Stimulated activated CD4-positive, alpha-beta T cell treated with anti-CD3 and anti-CD28 coated beads, Interleukin-12 subunit alpha, Interleukin-12 subunit beta, amount 100 ng/mL, for 48 hours (primary cell): ENCODE data around the gene SFXN1.

Experiments
- DNase-seq, 3 donors: peaks; one replicate each; pipeline ENCODE4 v3.0.0-alpha.2; 2020; ENCODE audit warnings: low read depth in 2 of 3, low spot score in 1 of 3

SFXN1 gene

DNA sequence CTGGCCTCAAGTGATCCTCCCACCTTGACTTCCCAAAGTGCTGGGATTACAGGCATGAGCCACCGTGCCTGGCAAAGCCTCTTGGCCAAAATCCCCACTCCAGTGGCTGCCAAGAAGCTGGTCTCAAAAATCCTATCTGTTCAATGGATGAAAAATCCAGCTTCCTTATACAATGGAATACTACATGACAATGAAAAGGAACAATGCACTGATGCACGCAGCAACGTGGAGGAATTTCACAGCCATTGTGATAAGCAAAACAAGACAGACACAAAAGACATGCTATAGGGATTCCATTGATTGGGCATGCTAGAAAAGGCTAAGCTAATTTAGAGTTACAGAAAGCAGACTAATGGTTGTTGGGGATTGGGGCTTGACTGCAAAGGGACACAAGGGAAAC lies 13.1 kb upstream of the SFXN1 start:
- DNase-seq, result no peak

DNA sequence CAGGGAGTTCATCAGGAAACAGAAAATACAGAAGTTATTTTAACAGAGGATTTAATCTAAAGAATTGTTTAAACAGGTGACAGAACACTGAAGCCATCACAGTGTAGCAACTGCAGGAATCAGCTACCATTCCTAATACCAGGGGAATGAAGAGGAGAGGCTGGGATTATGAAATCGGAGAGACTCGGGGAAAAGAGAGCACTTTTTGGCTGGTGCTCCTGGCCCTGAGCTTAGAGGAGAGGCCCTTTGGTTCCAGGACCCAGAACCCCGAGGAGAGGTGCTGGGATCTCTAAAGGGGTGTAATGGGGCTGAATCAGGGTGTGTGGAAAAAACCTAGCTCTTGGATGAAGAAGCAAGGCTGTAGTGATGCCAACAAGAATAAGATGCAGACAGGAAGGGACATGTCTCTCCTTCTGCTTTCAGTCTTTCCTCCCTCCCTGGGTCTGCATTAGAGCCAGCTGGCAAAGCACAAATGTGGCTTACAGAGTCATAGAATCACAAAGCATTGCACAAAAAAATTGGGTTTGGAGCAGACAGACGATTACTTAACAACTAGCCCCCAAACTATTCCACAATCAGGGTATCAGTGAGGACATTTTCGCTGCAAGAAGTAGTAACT lies 11.6 kb upstream of the SFXN1 start:
- DNase-seq, result no peak

DNA sequence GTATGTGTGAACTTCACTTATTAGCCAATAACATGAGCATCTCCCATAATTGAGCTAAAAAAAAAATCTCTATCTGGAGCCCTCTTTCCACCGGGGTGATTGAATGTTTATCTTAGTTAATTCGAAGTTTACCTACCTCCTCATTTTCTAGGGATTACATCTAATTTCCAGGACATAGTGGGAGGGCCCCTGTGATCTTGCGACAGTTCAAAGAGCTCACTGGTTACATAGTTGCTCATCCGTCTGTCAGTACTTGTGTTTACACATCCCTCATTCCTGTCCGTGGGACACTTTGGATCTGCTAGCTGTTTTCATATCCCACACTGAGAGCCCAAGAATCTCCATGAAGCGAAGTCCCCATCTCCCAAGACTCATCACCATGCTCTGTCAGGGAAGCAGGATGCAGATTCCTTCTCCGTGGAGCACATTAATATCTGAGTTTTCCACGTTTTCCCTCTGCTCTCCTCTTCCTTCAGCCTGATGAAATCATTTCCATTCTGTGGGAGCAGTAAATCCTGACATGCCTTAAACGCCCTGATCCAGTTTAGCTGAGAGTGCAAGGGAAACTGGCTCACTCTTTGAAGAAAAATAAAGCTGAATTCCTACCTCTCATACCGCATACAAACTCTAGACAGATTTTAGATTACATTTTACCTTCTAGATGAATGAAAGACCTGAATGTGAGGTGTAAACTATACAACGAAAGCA lies 10.2 kb upstream of the SFXN1 start:
- DNase-seq, result no peak

DNA sequence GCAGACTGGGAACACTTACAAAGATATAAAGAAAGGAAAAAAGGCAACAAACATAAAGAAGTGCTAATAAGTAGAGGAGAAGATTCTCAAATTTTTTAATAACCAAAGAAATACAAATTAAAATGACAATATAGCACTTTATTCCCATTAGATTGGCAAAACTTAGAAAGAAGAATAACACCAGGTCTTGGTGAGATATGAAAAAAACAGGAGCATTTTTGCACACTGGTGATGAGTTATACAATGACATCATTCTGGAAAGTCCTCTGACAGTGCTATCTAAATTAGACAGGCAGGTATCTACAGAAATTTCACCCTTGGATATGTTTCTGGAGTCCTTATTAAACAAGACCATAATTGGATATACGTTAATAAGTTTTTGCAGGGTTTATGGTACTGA lies 9.5 kb upstream of the SFXN1 start:
- no peak for DNase-seq

DNA sequence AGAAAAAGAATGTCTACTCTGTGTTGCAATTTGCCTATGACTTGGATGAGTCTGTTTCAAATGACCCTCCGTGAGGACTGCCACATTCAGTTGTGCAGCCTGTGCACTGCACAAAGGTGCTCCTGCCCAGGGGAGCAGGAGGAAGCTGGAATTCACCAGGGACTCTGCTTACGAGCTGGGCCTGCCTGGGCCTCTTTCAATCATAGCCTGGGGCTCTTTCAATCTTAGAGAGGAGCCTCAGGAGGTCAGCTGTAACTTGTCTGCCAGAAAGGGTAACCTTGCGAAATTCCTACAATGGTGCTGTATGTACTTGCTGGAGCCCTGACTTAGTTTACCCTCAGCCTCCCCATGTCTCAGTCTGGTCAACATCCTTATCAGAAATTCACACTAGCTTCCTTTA lies 8.4 kb upstream of the SFXN1 start:
- DNase-seq, result no peak

GRCh38 chr5:175470781-175471180 lies 7.6 kb upstream of the SFXN1 start:
- DNase-seq, result no peak

- DNase-seq, result no peak
These were observed 7.2 kb upstream of the SFXN1 start for GRCh38 chr5:175471196-175471595.

- DNase-seq, result peak; percentile 29 to 48 (median 36)
These were observed 6.7 kb upstream of the SFXN1 start for GRCh38 chr5:175471628-175472027.

DNA sequence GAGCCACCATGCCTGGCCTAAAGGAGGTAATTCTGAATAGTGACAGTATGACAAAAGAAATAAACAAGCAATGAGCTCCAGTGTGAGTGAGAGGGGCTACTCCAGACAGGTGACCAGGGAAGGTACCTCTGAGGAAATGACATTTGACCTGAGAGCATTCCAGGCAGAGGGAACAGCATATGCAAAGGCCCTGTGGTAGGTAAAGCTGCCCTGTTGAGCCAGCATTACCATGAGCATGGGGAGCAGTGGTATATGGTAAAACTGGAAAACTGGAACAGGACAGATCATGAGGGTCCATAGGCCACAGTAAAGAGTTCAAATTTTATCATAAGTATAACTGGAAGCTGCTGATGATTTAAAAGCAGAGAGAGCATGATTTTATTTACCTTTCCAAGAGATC lies 6.0 kb upstream of the SFXN1 start:
- DNase-seq, result no peak

GRCh38 chr5:175475248-175475647 lies 3.1 kb upstream of the SFXN1 start:
- DNase-seq, result no peak

DNA sequence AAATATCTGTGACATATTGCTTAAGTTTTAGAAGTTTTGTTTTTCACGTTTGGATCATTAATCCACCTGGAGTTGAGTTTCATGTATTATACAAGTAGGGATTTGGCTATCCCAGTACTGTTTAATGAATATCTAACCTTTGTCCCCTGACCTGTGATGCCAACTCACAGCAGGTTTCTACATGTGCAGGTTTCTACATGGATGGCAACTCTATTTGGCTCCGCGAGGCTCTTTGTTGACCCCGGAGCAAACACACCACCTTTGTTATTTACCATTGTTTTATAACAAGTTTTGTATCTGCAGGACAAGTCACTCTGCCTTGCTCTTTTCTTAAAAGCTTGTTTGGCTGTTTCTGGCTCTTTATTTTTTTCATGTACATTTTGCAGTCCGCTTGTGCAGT lies 920 bp upstream of the SFXN1 start:
- no peak for DNase-seq

GRCh38 chr5:175478008-175478383 lies 364 bp upstream of the SFXN1 start:
- DNase-seq, result no peak

- no peak for DNase-seq
These were observed 943 bp downstream of the SFXN1 start for GRCh38 chr5:175479125-175479881.

DNA sequence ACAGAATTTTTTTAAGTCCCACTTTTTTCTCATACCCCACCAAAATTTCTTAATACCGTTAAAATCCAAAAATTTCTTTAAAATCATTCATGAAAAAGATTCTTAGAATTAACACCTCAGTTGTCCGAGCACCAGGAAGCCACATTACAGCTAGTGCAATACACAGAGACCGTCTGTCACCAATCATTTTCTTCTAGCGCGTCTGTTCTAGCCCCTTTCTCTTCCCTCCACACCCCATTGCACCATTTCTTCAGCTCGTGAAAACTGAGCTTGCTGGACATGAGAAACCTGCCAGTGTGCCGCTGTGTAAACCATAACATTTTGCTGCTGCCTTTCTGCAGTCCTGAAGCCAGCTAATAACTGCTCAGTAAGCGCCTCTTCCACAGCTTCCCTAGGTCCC lies 5.0 kb downstream of the SFXN1 start:
- no peak for DNase-seq

- DNase-seq, result no peak
These were observed 6.0 kb downstream of the SFXN1 start for GRCh38 chr5:175484322-175484721.

- DNase-seq, result no peak
These were observed 6.5 kb downstream of the SFXN1 start for GRCh38 chr5:175484829-175485228.

- no peak for DNase-seq
These were observed 7.3 kb downstream of the SFXN1 start for GRCh38 chr5:175485631-175486030.

GRCh38 chr5:175487514-175488222 lies 9.3 kb downstream of the SFXN1 start:
- no peak for DNase-seq

GRCh38 chr5:175489693-175490443 lies 11.5 kb downstream of the SFXN1 start:
- DNase-seq, result no peak

DNA sequence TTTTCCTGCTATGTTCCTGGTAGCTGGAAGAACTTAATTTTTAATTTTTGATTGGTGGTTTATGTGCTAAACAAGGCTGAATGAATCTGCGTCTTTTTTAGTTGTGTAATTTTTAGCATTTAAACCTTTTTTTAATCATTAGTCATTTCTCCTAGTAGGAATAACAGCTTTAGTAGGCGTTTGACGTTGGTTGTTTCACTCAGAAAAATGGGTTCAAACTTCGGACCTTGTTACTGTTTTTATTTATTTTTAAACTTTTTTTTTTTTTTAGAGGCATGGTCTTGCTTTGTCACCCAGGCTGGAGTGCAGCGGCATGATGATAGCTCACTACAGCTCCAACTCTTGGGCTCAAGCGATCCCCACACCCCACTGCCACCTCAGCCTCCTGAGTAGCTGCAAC lies 12.9 kb downstream of the SFXN1 start:
- no peak for DNase-seq

DNA sequence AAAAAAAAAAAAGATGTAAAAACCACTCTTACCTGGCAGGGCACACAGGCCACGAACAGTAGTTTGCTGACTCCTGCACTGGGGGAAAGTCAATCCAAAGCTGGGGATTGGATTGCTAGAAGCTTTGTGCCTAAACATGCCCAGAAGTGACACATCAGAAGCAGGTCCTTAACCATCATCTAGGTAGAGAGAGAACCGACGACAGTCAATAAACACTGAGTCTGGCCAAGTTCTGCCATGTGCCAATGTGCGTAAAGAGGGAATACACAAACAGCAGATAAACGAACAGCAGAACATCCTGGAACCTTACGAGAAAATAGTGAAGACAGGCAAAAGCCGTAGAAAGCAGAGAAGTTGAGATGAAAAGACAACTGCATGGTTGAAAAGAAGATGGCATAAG lies 14.9 kb downstream of the SFXN1 start:
- DNase-seq, result no peak
